Measurements from ENCODE around the gene AFF1. TPM values are rescaled to one million over a fixed set of nuclear protein-coding genes. Genes with fewer than 3 reads are reported as not detected.

AFF1 gene
- total and polyA plus RNA-seq, 2 donors from 2014 or later = 13.4 to 187 TPM

DNA sequence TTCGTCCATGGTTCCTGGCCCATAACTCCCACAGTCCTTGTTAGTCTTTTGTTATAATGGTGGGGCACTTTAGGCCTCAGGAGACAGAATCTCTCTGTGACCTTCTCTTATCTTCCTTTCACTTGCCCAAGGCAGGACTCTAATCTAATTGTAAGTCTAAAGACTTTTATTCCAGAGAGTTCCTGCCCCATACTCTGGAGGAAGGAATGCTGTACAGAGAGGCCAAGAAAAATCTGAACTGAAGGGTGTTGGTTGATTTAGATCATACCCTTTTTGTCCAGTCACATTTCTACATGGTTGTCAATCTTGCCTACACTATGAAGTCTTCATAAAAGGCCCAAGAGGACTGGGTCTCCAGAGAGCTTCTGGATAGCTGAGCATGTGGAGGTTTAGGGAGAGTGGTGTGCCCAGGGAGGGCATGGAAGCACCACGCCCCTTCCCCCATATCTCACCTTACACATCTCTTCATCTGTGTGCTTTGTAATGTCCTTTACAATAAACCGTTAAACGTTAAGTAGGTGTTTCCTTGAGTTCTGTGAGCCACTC, 84.5 kb downstream of the AFF1 start:
- peaks cover 4 to 33% (median 27%) of the 10 kb centered on the region in 3 donors for H3K4me1 ChIP-seq (ENCODE audit: control insufficient read depth in 2 of 3, insufficient read depth in 2 of 3, low read depth in 1 of 3, low read length in 3 of 3)
- FAIRE-seq = no peak

GRCh38 chr4:87019898-87020297, 85.1 kb downstream of the AFF1 start:
- no peaks in the 10 kb centered on the region for H3K9me3 ChIP-seq (ENCODE audit: control insufficient read depth in 2 of 3, insufficient read depth in 1 of 3, low read length in 3 of 3)
- H3K27me3 ChIP-seq (ENCODE audit: control insufficient read depth, insufficient read depth, low read length) = no peaks in the 10 kb centered on the region
- intact Hi-C loops (cut with DNase I) = no loop called here
- no peaks in the 10 kb centered on the region for H3K36me3 ChIP-seq (ENCODE audit: control insufficient read depth in 2 of 3, insufficient read depth in 3 of 3, low read length in 3 of 3)
- no peak overlapping the region for H3K27ac ChIP-seq (ENCODE audit: low read depth in 2 of 2, low read length in 2 of 2)
- no peak for DNase-seq
- H3K9ac ChIP-seq (ENCODE audit: low read length in 3 of 3) = no peak overlapping the region
- H3K4me3 ChIP-seq (ENCODE audit: low read length in 3 of 3) = no peak overlapping the region
- peaks cover 4 to 32% (median 22%) of the 10 kb centered on the region in 3 donors for H3K4me1 ChIP-seq (ENCODE audit: control insufficient read depth in 2 of 3, insufficient read depth in 2 of 3, low read depth in 1 of 3, low read length in 3 of 3)
- no peak for TF ChIP-seq CTCF (IDR thresholded peaks at IDR 0.05; ENCODE audit: borderline replicate concordance, extremely low read depth, insufficient read depth)
- no peak for FAIRE-seq

More for the DNA sequence above, 84.5 kb downstream of the AFF1 start:
- Histone ChIP-seq H3K36me3 (ENCODE audit: control insufficient read depth in 2 of 3, insufficient read depth in 3 of 3, low read length in 3 of 3) (no peaks in the 10 kb centered on the region), H3K4me3 (ENCODE audit: low read length in 3 of 3) (no peak overlapping the region), H3K27me3 (ENCODE audit: control insufficient read depth, insufficient read depth, low read length) (no peaks in the 10 kb centered on the region), H3K9me3 (ENCODE audit: control insufficient read depth in 2 of 3, insufficient read depth in 1 of 3, low read length in 3 of 3) (no peaks in the 10 kb centered on the region), H3K27ac (ENCODE audit: low read depth in 2 of 2, low read length in 2 of 2) (peak overlapping the region in 1 of 2 donors; percentile 50), H3K9ac (ENCODE audit: low read length in 3 of 3) (no peak overlapping the region)
- no peak for DNase-seq
- intact Hi-C loops (cut with DNase I) = no loop called here
- no peak for TF ChIP-seq CTCF (IDR thresholded peaks at IDR 0.05; ENCODE audit: borderline replicate concordance, extremely low read depth, insufficient read depth)

DNA sequence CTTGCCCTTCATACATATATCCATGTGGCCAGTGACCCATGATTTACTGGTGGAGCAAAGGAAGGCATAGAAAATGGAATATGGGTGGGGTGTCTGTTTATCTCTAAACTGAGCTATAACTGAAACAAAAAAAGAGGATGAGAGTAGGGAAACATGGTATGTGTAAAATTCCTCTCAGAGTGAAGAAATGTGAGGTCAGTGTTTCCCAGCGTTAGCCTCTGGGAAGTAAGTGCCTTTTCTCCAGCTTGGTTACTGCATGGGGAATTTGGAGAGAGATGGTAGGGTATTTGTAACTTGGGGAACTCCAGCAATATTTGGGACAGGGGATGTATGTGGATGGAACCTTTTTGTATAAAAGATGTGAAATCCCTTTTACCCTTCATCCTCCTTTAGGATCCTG, 89.4 kb downstream of the AFF1 start:
- no peak overlapping the region for H3K4me3 ChIP-seq (ENCODE audit: low read length in 3 of 3)

More for the DNA sequence above, 89.4 kb downstream of the AFF1 start:
- DNase-seq (no peak), FAIRE-seq (no peak)
- peaks cover 4 to 43% (median 38%) of the 10 kb centered on the region in 3 donors for H3K4me1 ChIP-seq (ENCODE audit: control insufficient read depth in 2 of 3, insufficient read depth in 2 of 3, low read depth in 1 of 3, low read length in 3 of 3)
- H3K27me3 ChIP-seq (ENCODE audit: control insufficient read depth, insufficient read depth, low read length) = no peaks in the 10 kb centered on the region
- no peak for TF ChIP-seq CTCF (IDR thresholded peaks at IDR 0.05; ENCODE audit: borderline replicate concordance, extremely low read depth, insufficient read depth)
- no peaks in the 10 kb centered on the region for H3K9me3 ChIP-seq (ENCODE audit: control insufficient read depth in 2 of 3, insufficient read depth in 1 of 3, low read length in 3 of 3)
- peak overlapping the region in 1 of 2 donors; percentile 7 for H3K27ac ChIP-seq (ENCODE audit: low read depth in 2 of 2, low read length in 2 of 2)
- no peak overlapping the region for H3K9ac ChIP-seq (ENCODE audit: low read length in 3 of 3)
- intact Hi-C loops (cut with DNase I) = no loop called here
- no peaks in the 10 kb centered on the region for H3K36me3 ChIP-seq (ENCODE audit: control insufficient read depth in 2 of 3, insufficient read depth in 3 of 3, low read length in 3 of 3)
